H1 (cell line): ENCODE data around the gene OPHN1. TPM values are rescaled to one million over a fixed set of nuclear protein-coding genes. Genes with fewer than 3 reads are reported as not detected.

Source experiments
- NRF1 ChIP-seq: IDR thresholded peaks from 2 replicates; pipeline ENCODE4 v1.6.1; 2011; ENCODE audit warnings: mild to moderate bottlenecking, low read depth, low read length, improper control_type of control experiment
- POLR2AphosphoS5 ChIP-seq: IDR thresholded peaks from 2 replicates; pipeline ENCODE4 v1.6.1; 2011; ENCODE audit warnings: low read depth, low read length
- RFX5 ChIP-seq: IDR thresholded peaks from 2 replicates; pipeline ENCODE4 v1.6.1; 2011; ENCODE audit warnings: low read depth, low read length, improper control_type of control experiment, borderline replicate concordance
- polyA plus RNA-seq, 7 experiments: library from polyadenylated mRNA; depleted of rRNA in 3 of 7; stranded (reverse) in 5 of 7; unstranded in 2 of 7; fragments of >200 nt in 5 of 7; fragments of 200-250 nt in 2 of 7; gene quantifications; 1 replicate in 5 of 7; 2 replicates in 1 of 7; 4 replicates in 1 of 7; pipeline versions ENCODE4 v1.2.1 to v1.2.3, GENCODE V29; 2011 to 2013; ENCODE audit warnings: missing spikeins in 2 of 7, mixed read lengths in 2 of 7
- total RNA-seq: library from RNA; stranded (reverse); fragmentation: NEBNext Ultra II Directional; extraction: Animal tissue kit (Norgen Biotek cat#: 25700); gene quantifications from 2 replicates; pipeline ENCODE4 v1.2.1, GENCODE V29; 2021
- TF ChIP-seq, protein P1 (sequence below): IDR thresholded peaks from 2 replicates; pipeline ENCODE4 v1.6.1; 2012; ENCODE audit warnings: inconsistent platforms
- TF ChIP-seq, protein P2 (sequence below): IDR thresholded peaks from 2 replicates; pipeline ENCODE4 v1.6.1; 2012; ENCODE audit warnings: inconsistent platforms

Gene OPHN1
- total and polyA plus RNA-seq, 2 of the 8 experiments (the other 6 are each of a cell fraction or from before 2014, with no cell fraction given) = 1.2 to 3.5 TPM

DNA sequence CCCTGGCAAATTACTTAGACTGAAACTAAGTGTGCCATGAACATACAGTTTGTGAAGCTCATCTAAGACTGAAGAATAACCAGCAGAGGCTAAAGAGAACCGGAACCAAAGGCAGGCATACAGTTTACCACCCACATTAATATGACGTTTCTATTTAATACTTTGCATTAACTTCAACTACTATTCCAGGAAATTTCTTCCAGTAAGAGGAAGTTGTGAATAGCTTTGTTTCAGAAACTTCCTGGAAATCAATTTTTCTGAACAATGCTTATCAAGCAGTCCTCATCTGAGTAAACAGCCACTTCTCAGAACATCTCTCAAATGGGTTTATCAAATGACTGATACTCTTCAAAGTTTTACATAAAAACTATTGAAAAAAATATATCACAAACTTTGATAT is 252.7 kb downstream of the OPHN1 start (continued):
- TF ChIP-seq, protein P1, sequence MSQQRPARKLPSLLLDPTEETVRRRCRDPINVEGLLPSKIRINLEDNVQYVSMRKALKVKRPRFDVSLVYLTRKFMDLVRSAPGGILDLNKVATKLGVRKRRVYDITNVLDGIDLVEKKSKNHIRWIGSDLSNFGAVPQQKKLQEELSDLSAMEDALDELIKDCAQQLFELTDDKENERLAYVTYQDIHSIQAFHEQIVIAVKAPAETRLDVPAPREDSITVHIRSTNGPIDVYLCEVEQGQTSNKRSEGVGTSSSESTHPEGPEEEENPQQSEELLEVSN = no peak
- TF ChIP-seq, protein P2, sequence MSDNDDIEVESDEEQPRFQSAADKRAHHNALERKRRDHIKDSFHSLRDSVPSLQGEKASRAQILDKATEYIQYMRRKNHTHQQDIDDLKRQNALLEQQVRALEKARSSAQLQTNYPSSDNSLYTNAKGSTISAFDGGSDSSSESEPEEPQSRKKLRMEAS = no peak
- TF ChIP-seq RFX5 (no peak), POLR2AphosphoS5 (no peak), NRF1 (no peak)
